ENCODE data around the gene SP3. TPM values are rescaled to one million over a fixed set of nuclear protein-coding genes. Genes with fewer than 3 reads are reported as not detected.

The SP3 gene
- total RNA-seq, 2 donors from 2014 or later = 145 to 166 TPM

DNA sequence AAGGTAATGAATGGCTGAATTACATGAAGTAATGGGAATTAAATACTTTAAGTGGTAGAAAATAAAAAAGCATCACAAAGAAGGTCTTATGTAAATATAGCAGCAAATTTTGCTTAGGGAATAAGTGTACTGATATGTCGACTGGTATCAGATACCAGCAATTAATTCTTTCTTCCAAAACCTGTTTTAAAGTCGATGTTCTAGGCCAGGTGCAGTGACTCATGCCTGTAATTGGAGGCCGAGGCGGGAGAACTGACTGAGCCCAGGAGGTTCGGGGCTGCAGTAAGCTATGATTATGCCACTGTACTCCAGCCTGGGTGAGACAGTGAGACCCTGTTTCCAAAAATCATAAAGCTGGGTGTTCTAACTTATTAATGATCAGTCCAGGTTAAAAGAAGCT is 30.3 kb downstream of the SP3 start:
- H3K4me3 ChIP-seq = no peak overlapping the region
- intact Hi-C loops (cut with DNase I) = no loop called here
- DNase-seq (ENCODE audit: low spot score) = no peak
- H3K9me3 ChIP-seq = no peaks in the 10 kb centered on the region
- TF ChIP-seq POLR2A (IDR thresholded peaks at IDR 0.05) (no peak), POLR2AphosphoS5 (IDR thresholded peaks at IDR 0.05) (no peak), CTCF (IDR thresholded peaks at IDR 0.05) (no peak)
- no peaks in the 10 kb centered on the region for H3K4me1 ChIP-seq (replicated peaks)
- no peaks in the 10 kb centered on the region for H3K36me3 ChIP-seq
- 43% methylated on average over 5 of the region's 5 CpGs for WGBS
- H3K27me3 ChIP-seq (replicated peaks; ENCODE audit: insufficient read depth) = no peaks in the 10 kb centered on the region
- H3K27ac ChIP-seq = no peak overlapping the region

GRCh38 chr2:173931751-173932150 is 33.4 kb downstream of the SP3 start:
- Histone ChIP-seq H3K4me3 (no peak overlapping the region), H3K36me3 (no peaks in the 10 kb centered on the region), H3K27ac (no peak overlapping the region), H3K9me3 (no peaks in the 10 kb centered on the region), H3K4me1 (replicated peaks) (no peaks in the 10 kb centered on the region), H3K27me3 (replicated peaks; ENCODE audit: insufficient read depth) (no peaks in the 10 kb centered on the region)
- intact Hi-C loops (cut with DNase I) = no loop called here
- DNase-seq (ENCODE audit: low spot score) = no peak
- TF ChIP-seq CTCF (IDR thresholded peaks at IDR 0.05) = no peak
- TF ChIP-seq POLR2A (IDR thresholded peaks at IDR 0.05) = no peak
- no peak for TF ChIP-seq POLR2AphosphoS5 (IDR thresholded peaks at IDR 0.05)
- WGBS = 95% methylated on average over 2 of the region's 2 CpGs

GRCh38 chr2:173929441-173929840 is 35.7 kb downstream of the SP3 start:
- no peaks in the 10 kb centered on the region for H3K9me3 ChIP-seq
- H3K36me3 ChIP-seq = no peaks in the 10 kb centered on the region
- no peaks in the 10 kb centered on the region for H3K4me1 ChIP-seq (replicated peaks)
- H3K27ac ChIP-seq = no peak overlapping the region
- H3K4me3 ChIP-seq = no peak overlapping the region
- H3K27me3 ChIP-seq (replicated peaks; ENCODE audit: insufficient read depth) = no peaks in the 10 kb centered on the region
- intact Hi-C loops (cut with DNase I) = no loop called here
- 93% methylated on average over 1 of the region's 1 CpG for WGBS
- DNase-seq (ENCODE audit: low spot score) = no peak
- TF ChIP-seq POLR2A (IDR thresholded peaks at IDR 0.05) (no peak), POLR2AphosphoS5 (IDR thresholded peaks at IDR 0.05) (no peak), CTCF (IDR thresholded peaks at IDR 0.05) (no peak)

DNA sequence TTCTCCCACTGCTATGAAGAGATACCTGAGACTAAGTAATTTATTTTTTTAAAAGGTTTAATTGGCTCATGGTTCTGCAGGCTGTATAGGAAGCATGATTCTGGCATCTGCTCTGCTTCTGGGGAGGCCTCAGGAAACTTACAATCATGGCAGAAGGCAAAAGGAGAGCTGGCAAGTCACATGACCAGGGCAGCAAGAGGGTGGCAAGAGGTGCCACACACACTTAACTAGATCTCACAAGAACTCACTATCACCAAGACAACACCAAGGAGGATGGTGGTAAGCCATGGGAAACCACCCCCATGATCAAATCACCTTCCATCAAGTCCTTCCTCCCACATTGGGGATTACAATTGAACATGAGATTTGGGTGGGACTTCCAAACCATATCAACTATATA is 38.3 kb downstream of the SP3 start:
- TF ChIP-seq POLR2A (IDR thresholded peaks at IDR 0.05) = no peak
- TF ChIP-seq CTCF (IDR thresholded peaks at IDR 0.05) = no peak
- TF ChIP-seq POLR2AphosphoS5 (IDR thresholded peaks at IDR 0.05) = no peak
- intact Hi-C loops (cut with DNase I) = no loop called here
- Histone ChIP-seq H3K27ac (no peak overlapping the region), H3K36me3 (no peaks in the 10 kb centered on the region), H3K27me3 (replicated peaks; ENCODE audit: insufficient read depth) (no peaks in the 10 kb centered on the region), H3K9me3 (no peaks in the 10 kb centered on the region), H3K4me3 (no peak overlapping the region), H3K4me1 (replicated peaks) (no peaks in the 10 kb centered on the region)
- DNase-seq (ENCODE audit: low spot score) = no peak

- no peak for DNase-seq (ENCODE audit: low spot score)
- Histone ChIP-seq H3K36me3 (no peaks in the 10 kb centered on the region), H3K4me1 (replicated peaks) (no peaks in the 10 kb centered on the region), H3K27me3 (replicated peaks; ENCODE audit: insufficient read depth) (no peaks in the 10 kb centered on the region), H3K27ac (no peak overlapping the region), H3K4me3 (no peak overlapping the region), H3K9me3 (no peaks in the 10 kb centered on the region)
- intact Hi-C loops (cut with DNase I) = no loop called here
- TF ChIP-seq CTCF (IDR thresholded peaks at IDR 0.05) = no peak
- no peak for TF ChIP-seq POLR2A (IDR thresholded peaks at IDR 0.05)
- TF ChIP-seq POLR2AphosphoS5 (IDR thresholded peaks at IDR 0.05) = no peak
- WGBS = 59% methylated on average over 2 of the region's 2 CpGs
These were observed 40.9 kb downstream of the SP3 start for GRCh38 chr2:173924285-173924684.

Data from prostate gland (tissue), 2 donors.